ENCODE results near the gene KCNQ1. TPM values are rescaled to one million over a fixed set of nuclear protein-coding genes. Genes with fewer than 3 reads are reported as not detected.
A peak's percentile ranks its signal among the peaks of the same experiment; 100 is the strongest.

The KCNQ1 gene
- total RNA-seq, 3 donors from 2014 or later (not counting 1 experiment from before 2014, with no cell fraction given): 1.9 to 7.8 (median 3.3) TPM

- no peaks in the 10 kb centered on the region for H3K36me3 Mint-ChIP-seq
- H3K27me3 ChIP-seq (ENCODE audit: control insufficient read depth, insufficient read depth, low read length): no peaks in the 10 kb centered on the region
- 90% methylated on average over 30 of the region's 30 CpGs for WGBS (ENCODE audit: insufficient coverage)
- H3K27ac ChIP-seq (ENCODE audit: low read length): no peak overlapping the region
- no peaks in the 10 kb centered on the region for H3K9me3 Mint-ChIP-seq
- no peak for TF ChIP-seq CTCF (IDR thresholded peaks at IDR 0.05)
- no peak for DNase-seq
- peaks cover 15% of the 10 kb centered on the region for H3K4me1 ChIP-seq (ENCODE audit: control insufficient read depth, insufficient read depth, low read length)
- no peaks in the 10 kb centered on the region for H3K9me3 ChIP-seq (ENCODE audit: control insufficient read depth, insufficient read depth, low read length)
- H3K4me3 ChIP-seq (ENCODE audit: low read length): no peak overlapping the region
- no peak for ATAC-seq
- intact Hi-C loops (cut with micrococcal nuclease): no loop called here
- no peaks in the 10 kb centered on the region for H3K36me3 ChIP-seq (ENCODE audit: control insufficient read depth, insufficient read depth, low read length)
- no peak overlapping the region for H3K4me3 Mint-ChIP-seq
- no peaks in the 10 kb centered on the region for H3K27me3 Mint-ChIP-seq (ENCODE audit: low read depth in 2 of 2)
- peaks cover 0 to 5% of the 10 kb centered on the region in 2 donors for H3K4me1 Mint-ChIP-seq
- H3K27ac Mint-ChIP-seq: no peak overlapping the region
Measured at GRCh38 chr11:2417856-2418692, 26.7 kb upstream of the KCNQ1 start.

GRCh38 chr11:2418693-2419360 is 26.0 kb upstream of the KCNQ1 start:
- no peak overlapping the region for H3K27ac Mint-ChIP-seq
- TF ChIP-seq CTCF (IDR thresholded peaks at IDR 0.05): no peak
- Histone ChIP-seq H3K4me3 (ENCODE audit: low read length) (no peak overlapping the region), H3K4me1 (ENCODE audit: control insufficient read depth, insufficient read depth, low read length) (peaks cover 15% of the 10 kb centered on the region), H3K27ac (ENCODE audit: low read length) (no peak overlapping the region), H3K27me3 (ENCODE audit: control insufficient read depth, insufficient read depth, low read length) (no peaks in the 10 kb centered on the region), H3K36me3 (ENCODE audit: control insufficient read depth, insufficient read depth, low read length) (no peaks in the 10 kb centered on the region), H3K9me3 (ENCODE audit: control insufficient read depth, insufficient read depth, low read length) (no peaks in the 10 kb centered on the region)
- WGBS (ENCODE audit: insufficient coverage): 78% methylated on average over 21 of the region's 21 CpGs
- intact Hi-C loops (cut with micrococcal nuclease): loop anchor here (1.0 kb wide), 1 partner anchor 222 kb away; no protein-coding TSS in a partner anchor
- DNase-seq (no peak), ATAC-seq (no peak)
- H3K4me3 Mint-ChIP-seq: no peak overlapping the region
- no peaks in the 10 kb centered on the region for H3K27me3 Mint-ChIP-seq (ENCODE audit: low read depth in 2 of 2)
- H3K36me3 Mint-ChIP-seq: no peaks in the 10 kb centered on the region
- peaks cover 0 to 5% of the 10 kb centered on the region in 2 donors for H3K4me1 Mint-ChIP-seq
- no peaks in the 10 kb centered on the region for H3K9me3 Mint-ChIP-seq

GRCh38 chr11:2419638-2420501 is 24.9 kb upstream of the KCNQ1 start:
- DNase-seq (peak; percentile 67 to 83), ATAC-seq (peak; percentile 55 to 60 (median 57))
- Mint-ChIP-seq H3K27ac (no peak overlapping the region), H3K36me3 (no peaks in the 10 kb centered on the region), H3K27me3 (ENCODE audit: low read depth in 2 of 2) (no peaks in the 10 kb centered on the region), H3K4me1 (peaks cover 0 to 5% of the 10 kb centered on the region in 2 donors), H3K4me3 (no peak overlapping the region), H3K9me3 (no peaks in the 10 kb centered on the region)
- Histone ChIP-seq H3K4me3 (ENCODE audit: low read length) (no peak overlapping the region), H3K36me3 (ENCODE audit: control insufficient read depth, insufficient read depth, low read length) (no peaks in the 10 kb centered on the region), H3K4me1 (ENCODE audit: control insufficient read depth, insufficient read depth, low read length) (peaks cover 15% of the 10 kb centered on the region), H3K9me3 (ENCODE audit: control insufficient read depth, insufficient read depth, low read length) (no peaks in the 10 kb centered on the region), H3K27ac (ENCODE audit: low read length) (no peak overlapping the region), H3K27me3 (ENCODE audit: control insufficient read depth, insufficient read depth, low read length) (no peaks in the 10 kb centered on the region)
- WGBS (ENCODE audit: insufficient coverage): 55% methylated on average over 36 of the region's 36 CpGs
- intact Hi-C loops (cut with micrococcal nuclease): loop anchor here (1.0 kb wide), 3 partner anchors 115 to 234 kb away; no protein-coding TSS in a partner anchor
- TF ChIP-seq CTCF (IDR thresholded peaks at IDR 0.05): peak; percentile 67
